Gastrocnemius medialis (tissue), 4 donors: ENCODE data around the gene DHRS7.

Experiments used
- POLR2A ChIP-seq, 2 donors: fragments of 450-650 bp; IDR thresholded peaks; one replicate each; pipeline ENCODE4 v1.6.1; 2017; ENCODE audit warnings: antibody characterized with exemption in 2 of 2, mild to moderate bottlenecking in 2 of 2, moderate library complexity in 2 of 2
- TF ChIP-seq, protein P1 (sequence below), 5 experiments: fragments of 450-650 bp in 3 of 5; fragments of 200-600 bp in 2 of 5; sonication (generic) in 2 of 5; IDR thresholded peaks in 4 of 5; conservative IDR thresholded peaks in 1 of 5; 1 replicate in 4 of 5; 2 replicates in 1 of 5; pipeline ENCODE4 v1.5.1; 2016 to 2019; ENCODE audit warnings: antibody characterized with exemption in 5 of 5, mild to moderate bottlenecking in 3 of 5, moderate library complexity in 3 of 5

DNA sequence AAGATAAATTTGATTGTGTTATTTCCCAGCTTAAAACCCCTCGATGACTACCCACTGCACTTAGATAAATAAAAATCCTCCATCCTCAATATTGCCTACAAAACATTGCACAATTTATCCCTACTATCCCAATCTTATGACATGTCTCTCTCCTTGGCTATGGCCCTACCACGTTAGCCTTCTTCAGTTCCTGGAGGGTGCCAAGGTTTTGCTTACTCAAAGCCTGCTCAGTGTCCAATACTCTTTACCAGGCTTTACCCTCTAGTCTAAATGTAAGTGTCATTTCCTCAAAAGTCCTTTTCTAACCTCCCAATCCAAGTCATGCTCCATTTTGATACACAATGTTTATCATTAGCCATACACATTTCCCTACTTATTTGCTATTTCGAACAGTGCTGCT, 48.8 kb upstream of the DHRS7 start:
- TF ChIP-seq, protein P1, sequence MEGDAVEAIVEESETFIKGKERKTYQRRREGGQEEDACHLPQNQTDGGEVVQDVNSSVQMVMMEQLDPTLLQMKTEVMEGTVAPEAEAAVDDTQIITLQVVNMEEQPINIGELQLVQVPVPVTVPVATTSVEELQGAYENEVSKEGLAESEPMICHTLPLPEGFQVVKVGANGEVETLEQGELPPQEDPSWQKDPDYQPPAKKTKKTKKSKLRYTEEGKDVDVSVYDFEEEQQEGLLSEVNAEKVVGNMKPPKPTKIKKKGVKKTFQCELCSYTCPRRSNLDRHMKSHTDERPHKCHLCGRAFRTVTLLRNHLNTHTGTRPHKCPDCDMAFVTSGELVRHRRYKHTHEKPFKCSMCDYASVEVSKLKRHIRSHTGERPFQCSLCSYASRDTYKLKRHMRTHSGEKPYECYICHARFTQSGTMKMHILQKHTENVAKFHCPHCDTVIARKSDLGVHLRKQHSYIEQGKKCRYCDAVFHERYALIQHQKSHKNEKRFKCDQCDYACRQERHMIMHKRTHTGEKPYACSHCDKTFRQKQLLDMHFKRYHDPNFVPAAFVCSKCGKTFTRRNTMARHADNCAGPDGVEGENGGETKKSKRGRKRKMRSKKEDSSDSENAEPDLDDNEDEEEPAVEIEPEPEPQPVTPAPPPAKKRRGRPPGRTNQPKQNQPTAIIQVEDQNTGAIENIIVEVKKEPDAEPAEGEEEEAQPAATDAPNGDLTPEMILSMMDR (IDR thresholded peaks at IDR 0.05 in 4 of 5, conservative IDR thresholded peaks at IDR 0.05 in 1 of 5): no peak
- no peak for TF ChIP-seq POLR2A (IDR thresholded peaks at IDR 0.05)
